ENCODE measurements around the gene TK2. TPM values are rescaled to one million over a fixed set of nuclear protein-coding genes. Genes with fewer than 3 reads are reported as not detected.
"Not testable (repeated sequence)": the region's sequence is repeated elsewhere in the genome, so short reads cannot be mapped to it uniquely, and the experiment has no call there.

Gene TK2
- total RNA-seq, 2 donors from 2014 or later: 7.9 to 11.5 TPM

DNA sequence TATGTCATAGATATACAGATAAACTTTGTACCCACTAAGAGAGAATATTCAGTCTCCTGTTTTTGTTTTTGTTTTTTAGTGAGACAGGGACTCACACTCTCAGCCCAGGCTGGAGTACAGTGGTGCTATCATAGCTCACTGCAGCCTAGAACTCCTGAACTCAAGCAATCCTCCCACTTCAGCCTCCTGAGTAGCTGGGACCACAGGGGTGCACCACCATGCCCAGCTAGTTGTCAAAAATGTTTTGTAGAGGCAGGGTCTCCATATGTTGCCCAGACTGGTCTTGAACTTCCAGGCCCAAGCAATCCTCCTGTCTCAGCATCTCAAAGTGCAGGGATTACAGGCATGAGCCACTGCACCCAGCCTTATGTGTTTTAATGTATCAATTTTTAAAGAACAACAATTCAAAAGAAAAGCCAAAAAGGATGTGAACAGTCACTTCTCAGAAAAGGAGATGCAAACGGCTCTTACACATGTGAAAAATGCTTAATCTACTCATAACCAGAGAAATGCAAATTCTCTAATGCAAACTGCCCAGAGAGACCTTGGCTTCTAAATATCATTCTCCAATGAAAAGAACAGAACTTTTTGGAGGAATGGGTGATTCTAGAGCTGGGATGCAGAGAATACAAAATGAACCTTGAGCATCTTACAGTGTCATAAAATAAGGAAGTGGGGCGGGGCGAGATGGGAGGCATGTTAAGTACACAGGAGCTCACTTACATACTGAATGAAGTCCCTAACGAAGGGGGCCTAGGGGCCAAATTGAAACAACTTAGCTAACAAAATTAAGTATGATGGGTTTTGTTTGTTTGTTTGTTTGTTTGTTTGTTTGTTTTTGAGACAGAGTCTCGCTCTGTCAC is 47.3 kb upstream of the TK2 start:
- Mint-ChIP-seq H3K27me3 (ENCODE audit: insufficient read depth) (peaks cover 4% of the 10 kb centered on the region), H3K27ac (no peak overlapping the region), H3K9me3 (no peaks in the 10 kb centered on the region), H3K4me3 (no peak overlapping the region), H3K36me3 (ENCODE audit: low read depth) (no peaks in the 10 kb centered on the region), H3K4me1 (no peaks in the 10 kb centered on the region)
- Histone ChIP-seq H3K27ac (ENCODE audit: low read depth, low read length) (no peak overlapping the region), H3K36me3 (ENCODE audit: control insufficient read depth, insufficient read depth, low read length) (no peaks in the 10 kb centered on the region), H3K27me3 (ENCODE audit: control insufficient read depth, insufficient read depth, low read length, poor library complexity, severe bottlenecking) (no peaks in the 10 kb centered on the region), H3K9ac (ENCODE audit: extremely low read depth, low read length, poor library complexity, severe bottlenecking) (no peak overlapping the region), H3K4me1 (ENCODE audit: control insufficient read depth, insufficient read depth, low read length) (no peaks in the 10 kb centered on the region), H3K9me3 (ENCODE audit: control insufficient read depth, low read length) (no peaks in the 10 kb centered on the region), H3K4me3 (ENCODE audit: low read length) (no peak overlapping the region)
- no peak for DNase-seq
- 94% methylated on average over 5 of the region's 5 CpGs; no CpG with 5 or more reads in 1 of the 2 experiments for WGBS, 2 experiments (ENCODE audit: insufficient coverage in 1 of 2, insufficient read length in 1 of 2)
- TF ChIP-seq CTCF (conservative IDR thresholded peaks at IDR 0.05): no peak

- H3K36me3 Mint-ChIP-seq (ENCODE audit: low read depth); H3K27me3 ChIP-seq (ENCODE audit: control insufficient read depth, insufficient read depth, low read length, poor library complexity, severe bottlenecking); H3K4me3 Mint-ChIP-seq; H3K9me3 Mint-ChIP-seq; H3K4me3 ChIP-seq (ENCODE audit: low read length); H3K9me3 ChIP-seq (ENCODE audit: control insufficient read depth, low read length); H3K27ac Mint-ChIP-seq; H3K27ac ChIP-seq (ENCODE audit: low read depth, low read length); H3K4me1 ChIP-seq (ENCODE audit: control insufficient read depth, insufficient read depth, low read length); H3K4me1 Mint-ChIP-seq; H3K27me3 Mint-ChIP-seq (ENCODE audit: insufficient read depth); H3K36me3 ChIP-seq (ENCODE audit: control insufficient read depth, insufficient read depth, low read length); H3K9ac ChIP-seq (ENCODE audit: extremely low read depth, low read length, poor library complexity, severe bottlenecking); DNase-seq: not testable (repeated sequence)
- WGBS, 2 experiments (ENCODE audit: insufficient coverage in 1 of 2, insufficient read length in 1 of 2): 92% methylated on average over 1 of the region's 4 CpGs; no CpG with 5 or more reads in 1 of the 2 experiments
These were observed 46.6 kb upstream of the TK2 start for GRCh38 chr16:66596559-66596958.

- no peak for TF ChIP-seq CTCF (conservative IDR thresholded peaks at IDR 0.05)
- H3K4me1 ChIP-seq (ENCODE audit: control insufficient read depth, insufficient read depth, low read length): no peaks in the 10 kb centered on the region
- Mint-ChIP-seq H3K36me3 (ENCODE audit: low read depth) (no peaks in the 10 kb centered on the region), H3K4me1 (no peaks in the 10 kb centered on the region), H3K4me3 (no peak overlapping the region), H3K27ac (no peak overlapping the region), H3K9me3 (no peaks in the 10 kb centered on the region), H3K27me3 (ENCODE audit: insufficient read depth) (peaks cover 2% of the 10 kb centered on the region)
- H3K27ac ChIP-seq (ENCODE audit: low read depth, low read length): no peak overlapping the region
- no peaks in the 10 kb centered on the region for H3K36me3 ChIP-seq (ENCODE audit: control insufficient read depth, insufficient read depth, low read length)
- WGBS, 2 experiments (ENCODE audit: insufficient coverage in 1 of 2, insufficient read length in 1 of 2): 88 to 92% methylated on average over 7 of the region's 7 CpGs
- no peak for DNase-seq
- H3K9ac ChIP-seq (ENCODE audit: extremely low read depth, low read length, poor library complexity, severe bottlenecking): no peak overlapping the region
- H3K9me3 ChIP-seq (ENCODE audit: control insufficient read depth, low read length): no peaks in the 10 kb centered on the region
- H3K27me3 ChIP-seq (ENCODE audit: control insufficient read depth, insufficient read depth, low read length, poor library complexity, severe bottlenecking): no peaks in the 10 kb centered on the region
- no peak overlapping the region for H3K4me3 ChIP-seq (ENCODE audit: low read length)
These were observed 44.8 kb upstream of the TK2 start for GRCh38 chr16:66594739-66595138.
